Measurements from ENCODE around the gene SH3GL2.

SH3GL2 gene

DNA sequence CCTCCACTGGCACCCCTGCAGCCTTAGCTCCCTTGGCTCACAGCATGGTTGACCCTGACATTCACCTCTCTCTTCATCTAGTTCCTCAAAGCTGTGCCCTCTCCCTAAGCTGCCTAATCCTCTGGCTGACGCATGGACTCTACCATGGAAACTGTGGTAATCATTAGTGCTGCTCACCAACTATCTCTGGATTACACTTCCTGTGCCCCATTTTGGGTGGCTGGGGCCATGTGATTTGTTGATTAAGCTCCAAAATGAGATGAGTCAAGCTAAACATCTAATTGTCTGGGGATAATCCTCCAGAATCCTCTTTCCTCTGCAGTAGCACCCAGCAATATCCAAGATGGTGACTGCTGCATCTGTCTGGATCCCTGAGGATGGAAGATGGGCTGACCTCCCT is 264.4 kb downstream of the SH3GL2 start:
- TF ChIP-seq, protein P1, sequence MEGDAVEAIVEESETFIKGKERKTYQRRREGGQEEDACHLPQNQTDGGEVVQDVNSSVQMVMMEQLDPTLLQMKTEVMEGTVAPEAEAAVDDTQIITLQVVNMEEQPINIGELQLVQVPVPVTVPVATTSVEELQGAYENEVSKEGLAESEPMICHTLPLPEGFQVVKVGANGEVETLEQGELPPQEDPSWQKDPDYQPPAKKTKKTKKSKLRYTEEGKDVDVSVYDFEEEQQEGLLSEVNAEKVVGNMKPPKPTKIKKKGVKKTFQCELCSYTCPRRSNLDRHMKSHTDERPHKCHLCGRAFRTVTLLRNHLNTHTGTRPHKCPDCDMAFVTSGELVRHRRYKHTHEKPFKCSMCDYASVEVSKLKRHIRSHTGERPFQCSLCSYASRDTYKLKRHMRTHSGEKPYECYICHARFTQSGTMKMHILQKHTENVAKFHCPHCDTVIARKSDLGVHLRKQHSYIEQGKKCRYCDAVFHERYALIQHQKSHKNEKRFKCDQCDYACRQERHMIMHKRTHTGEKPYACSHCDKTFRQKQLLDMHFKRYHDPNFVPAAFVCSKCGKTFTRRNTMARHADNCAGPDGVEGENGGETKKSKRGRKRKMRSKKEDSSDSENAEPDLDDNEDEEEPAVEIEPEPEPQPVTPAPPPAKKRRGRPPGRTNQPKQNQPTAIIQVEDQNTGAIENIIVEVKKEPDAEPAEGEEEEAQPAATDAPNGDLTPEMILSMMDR (IDR thresholded peaks at IDR 0.05; ENCODE audit: low read depth, low read length, missing control alignments): no peak

More for the DNA sequence above, 264.4 kb downstream of the SH3GL2 start:
- no peak overlapping the region for H3K4me3 ChIP-seq (replicated peaks; ENCODE audit: low read depth, low read length)
- no peak for DNase-seq (ENCODE audit: extremely low read depth, low read depth)

All from HFF-Myc (cell line).